ENCODE measurements around the gene IGSF11.

IGSF11 gene

DNA sequence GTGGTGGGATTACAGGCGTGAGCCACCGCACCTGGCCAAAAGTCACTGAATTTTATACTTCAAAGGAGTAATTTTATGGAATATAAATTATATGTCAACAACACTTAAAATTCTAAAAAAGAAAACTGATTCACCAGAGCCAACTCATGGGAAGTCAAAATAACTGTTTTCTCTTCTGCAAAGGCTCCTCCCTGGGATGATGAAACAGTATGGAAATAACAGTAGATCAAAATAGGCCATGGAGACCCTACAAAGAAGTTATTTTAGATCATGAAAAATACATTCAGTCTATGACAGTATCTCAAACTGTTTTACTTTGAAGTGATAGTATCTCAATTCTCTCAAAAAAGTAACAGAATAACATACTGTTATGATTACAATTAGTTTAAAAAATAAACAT is 102.7 kb downstream of the IGSF11 start:
- no peak overlapping the region for H3K4me3 ChIP-seq (ENCODE audit: low read depth, low read length)
- no peak overlapping the region for H3K27ac ChIP-seq (ENCODE audit: low read depth, low read length)
- H3K9me3 ChIP-seq (ENCODE audit: control insufficient read depth, insufficient read depth, low read length), result no peaks in the 10 kb centered on the region
- H3K36me3 ChIP-seq (ENCODE audit: control insufficient read depth, insufficient read depth, low read length), result no peaks in the 10 kb centered on the region
- no peak overlapping the region for H3K9ac ChIP-seq (ENCODE audit: low read depth, low read length)
- H3K27me3 ChIP-seq (ENCODE audit: control insufficient read depth, insufficient read depth, low read length), result no peaks in the 10 kb centered on the region
- no peaks in the 10 kb centered on the region for H3K4me1 ChIP-seq (ENCODE audit: control insufficient read depth, insufficient read depth, low read length)

DNA sequence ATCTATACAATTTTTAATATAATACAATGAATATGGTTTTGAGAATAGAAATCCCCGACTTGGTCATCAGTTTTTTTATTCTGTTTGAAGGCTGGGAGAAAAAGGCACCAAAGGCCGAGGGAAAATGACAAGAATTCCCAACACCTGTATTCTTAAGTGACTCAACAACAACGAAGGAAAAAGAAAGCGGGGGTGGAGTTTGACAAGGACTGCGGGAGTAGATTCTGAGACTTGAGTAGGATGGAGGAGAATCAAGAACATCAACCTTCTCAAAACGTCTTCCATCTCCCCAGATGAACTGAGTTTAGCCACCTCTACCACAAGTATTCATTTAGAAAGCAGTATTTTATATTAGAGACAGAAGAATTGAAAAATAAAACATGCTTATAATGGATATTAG is 107.2 kb downstream of the IGSF11 start:
- Histone ChIP-seq H3K27me3 (ENCODE audit: control insufficient read depth, insufficient read depth, low read length) (no peaks in the 10 kb centered on the region), H3K27ac (ENCODE audit: low read depth, low read length) (no peak overlapping the region), H3K9me3 (ENCODE audit: control insufficient read depth, insufficient read depth, low read length) (no peaks in the 10 kb centered on the region), H3K4me1 (ENCODE audit: control insufficient read depth, insufficient read depth, low read length) (no peaks in the 10 kb centered on the region), H3K9ac (ENCODE audit: low read depth, low read length) (no peak overlapping the region), H3K36me3 (ENCODE audit: control insufficient read depth, insufficient read depth, low read length) (no peaks in the 10 kb centered on the region), H3K4me3 (ENCODE audit: low read depth, low read length) (no peak overlapping the region)

DNA sequence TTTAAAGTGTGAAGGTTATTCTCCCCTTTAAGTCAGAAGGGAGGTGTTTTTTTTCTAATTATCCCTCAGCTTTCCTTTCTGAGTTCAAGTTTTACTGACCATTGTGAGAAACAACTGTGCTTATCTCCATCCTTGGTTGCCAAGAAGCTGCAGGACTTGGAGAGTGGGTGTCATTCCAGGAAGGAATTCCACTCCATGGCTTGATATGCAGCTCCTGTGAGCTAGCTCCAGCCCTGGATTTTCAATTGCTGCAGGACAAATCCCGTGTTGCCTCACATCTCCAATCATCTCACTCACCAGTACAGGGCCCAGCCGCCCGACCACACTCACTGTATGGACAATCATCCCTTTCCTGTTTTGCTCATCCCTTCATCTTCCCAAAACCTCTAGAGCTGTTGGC is 122.5 kb downstream of the IGSF11 start:
- H3K27ac ChIP-seq (ENCODE audit: low read depth, low read length), result no peak overlapping the region
- H3K9me3 ChIP-seq (ENCODE audit: control insufficient read depth, insufficient read depth, low read length), result no peaks in the 10 kb centered on the region
- no peak overlapping the region for H3K4me3 ChIP-seq (ENCODE audit: low read depth, low read length)
- peaks cover 14% of the 10 kb centered on the region; the same call in 1 of the 2 replicates for H3K4me1 ChIP-seq (ENCODE audit: control insufficient read depth, insufficient read depth, low read length)
- no peaks in the 10 kb centered on the region for H3K27me3 ChIP-seq (ENCODE audit: control insufficient read depth, insufficient read depth, low read length)
- no peak overlapping the region for H3K9ac ChIP-seq (ENCODE audit: low read depth, low read length)
- no peaks in the 10 kb centered on the region for H3K36me3 ChIP-seq (ENCODE audit: control insufficient read depth, insufficient read depth, low read length)

DNA sequence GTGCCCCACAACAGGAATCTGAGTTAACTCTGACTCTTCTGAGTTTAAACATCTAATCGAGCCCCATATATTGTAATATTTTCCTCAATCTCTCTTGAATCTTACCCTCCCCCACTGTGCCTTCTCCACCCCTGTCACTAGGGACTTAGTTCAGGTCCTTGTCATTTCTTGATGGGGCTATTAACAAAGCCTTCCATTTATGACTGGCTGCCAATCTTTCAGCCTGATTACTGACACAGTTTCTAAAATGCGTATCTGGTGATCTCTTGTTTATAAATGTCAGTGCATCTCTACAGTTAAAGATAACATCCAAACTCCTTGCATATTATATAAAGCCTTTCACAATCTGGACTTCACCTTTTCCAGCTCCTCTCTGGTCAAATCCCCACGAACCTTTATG is 124.3 kb downstream of the IGSF11 start:
- peaks cover 14% of the 10 kb centered on the region; the same call in 1 of the 2 replicates for H3K4me1 ChIP-seq (ENCODE audit: control insufficient read depth, insufficient read depth, low read length)
- no peak overlapping the region for H3K4me3 ChIP-seq (ENCODE audit: low read depth, low read length)
- H3K9me3 ChIP-seq (ENCODE audit: control insufficient read depth, insufficient read depth, low read length), result no peaks in the 10 kb centered on the region
- H3K27me3 ChIP-seq (ENCODE audit: control insufficient read depth, insufficient read depth, low read length), result no peaks in the 10 kb centered on the region
- H3K27ac ChIP-seq (ENCODE audit: low read depth, low read length), result no peak overlapping the region
- no peak overlapping the region for H3K9ac ChIP-seq (ENCODE audit: low read depth, low read length)
- no peaks in the 10 kb centered on the region for H3K36me3 ChIP-seq (ENCODE audit: control insufficient read depth, insufficient read depth, low read length)

GRCh38 chr3:118909763-118910162 is 124.9 kb downstream of the IGSF11 start:
- Histone ChIP-seq H3K27ac (ENCODE audit: low read depth, low read length) (no peak overlapping the region), H3K9ac (ENCODE audit: low read depth, low read length) (no peak overlapping the region), H3K9me3 (ENCODE audit: control insufficient read depth, insufficient read depth, low read length) (no peaks in the 10 kb centered on the region), H3K27me3 (ENCODE audit: control insufficient read depth, insufficient read depth, low read length) (no peaks in the 10 kb centered on the region), H3K36me3 (ENCODE audit: control insufficient read depth, insufficient read depth, low read length) (no peaks in the 10 kb centered on the region), H3K4me3 (ENCODE audit: low read depth, low read length) (no peak overlapping the region), H3K4me1 (ENCODE audit: control insufficient read depth, insufficient read depth, low read length) (peaks cover 14% of the 10 kb centered on the region; the same call in 1 of the 2 replicates)

DNA sequence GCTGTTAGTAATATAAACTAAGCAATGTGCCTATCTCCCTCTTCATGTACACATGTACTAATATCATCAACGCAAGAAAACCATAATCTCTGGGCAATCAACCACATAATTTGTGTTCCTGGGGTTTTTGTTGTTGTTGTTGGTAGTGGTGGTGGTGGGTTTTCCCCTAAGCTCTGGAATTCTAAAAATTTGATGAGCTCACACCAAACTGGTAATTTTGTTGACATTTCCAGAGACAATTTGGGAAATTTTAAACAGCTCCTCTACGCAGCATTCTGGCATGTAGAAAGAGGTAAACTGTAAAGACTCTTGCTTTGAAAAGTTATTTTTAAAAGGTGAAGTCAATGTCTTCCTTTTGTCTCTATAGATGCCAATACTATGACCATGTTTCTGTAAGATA is 126.7 kb downstream of the IGSF11 start:
- Histone ChIP-seq H3K9ac (ENCODE audit: low read depth, low read length) (no peak overlapping the region), H3K27me3 (ENCODE audit: control insufficient read depth, insufficient read depth, low read length) (no peaks in the 10 kb centered on the region), H3K36me3 (ENCODE audit: control insufficient read depth, insufficient read depth, low read length) (no peaks in the 10 kb centered on the region), H3K9me3 (ENCODE audit: control insufficient read depth, insufficient read depth, low read length) (no peaks in the 10 kb centered on the region), H3K4me1 (ENCODE audit: control insufficient read depth, insufficient read depth, low read length) (peaks cover 14% of the 10 kb centered on the region; the same call in 1 of the 2 replicates), H3K4me3 (ENCODE audit: low read depth, low read length) (no peak overlapping the region), H3K27ac (ENCODE audit: low read depth, low read length) (peak overlapping the region; percentile 54)

DNA sequence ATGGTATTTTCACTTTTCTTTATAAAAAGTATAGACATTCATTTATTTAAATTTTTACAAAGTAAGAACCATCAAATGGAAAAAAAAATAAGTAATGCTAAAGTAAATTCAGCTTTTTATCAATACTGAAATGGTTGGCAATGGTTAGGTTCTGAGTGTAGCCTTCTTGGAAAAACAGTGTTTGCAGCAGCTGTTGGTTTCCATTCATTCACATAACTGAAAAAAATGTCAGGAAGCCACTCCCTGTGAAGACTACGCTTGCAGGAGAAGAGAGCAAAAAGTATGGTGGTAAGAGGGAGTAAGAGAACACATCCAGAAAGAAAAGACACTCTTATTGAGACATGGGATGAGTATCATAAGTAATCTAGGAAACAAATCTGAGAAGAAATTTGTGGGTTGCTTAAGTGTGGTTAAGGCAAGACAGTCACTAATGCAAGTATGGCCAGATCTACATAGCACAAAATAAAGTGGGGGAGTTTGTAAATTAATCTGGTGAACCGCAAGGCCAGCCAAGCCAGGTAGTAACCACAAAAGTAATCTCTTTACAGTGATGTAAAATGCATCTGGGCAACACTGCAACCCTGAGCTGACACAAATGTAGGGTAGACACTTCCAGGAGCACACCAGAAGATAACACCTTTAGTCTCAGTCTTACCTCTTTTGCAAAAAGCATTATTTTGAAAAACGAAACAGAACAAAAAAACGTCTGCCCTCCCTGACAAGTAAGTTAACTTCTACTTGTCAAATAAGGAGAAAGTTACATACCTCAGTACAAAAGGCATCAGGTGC is 133.7 kb downstream of the IGSF11 start:
- Histone ChIP-seq H3K36me3 (ENCODE audit: control insufficient read depth, insufficient read depth, low read length) (no peaks in the 10 kb centered on the region), H3K4me1 (ENCODE audit: control insufficient read depth, insufficient read depth, low read length) (no peaks in the 10 kb centered on the region), H3K27ac (ENCODE audit: low read depth, low read length) (no peak overlapping the region), H3K9ac (ENCODE audit: low read depth, low read length) (no peak overlapping the region), H3K27me3 (ENCODE audit: control insufficient read depth, insufficient read depth, low read length) (no peaks in the 10 kb centered on the region), H3K4me3 (ENCODE audit: low read depth, low read length) (no peak overlapping the region), H3K9me3 (ENCODE audit: control insufficient read depth, insufficient read depth, low read length) (no peaks in the 10 kb centered on the region)

DNA sequence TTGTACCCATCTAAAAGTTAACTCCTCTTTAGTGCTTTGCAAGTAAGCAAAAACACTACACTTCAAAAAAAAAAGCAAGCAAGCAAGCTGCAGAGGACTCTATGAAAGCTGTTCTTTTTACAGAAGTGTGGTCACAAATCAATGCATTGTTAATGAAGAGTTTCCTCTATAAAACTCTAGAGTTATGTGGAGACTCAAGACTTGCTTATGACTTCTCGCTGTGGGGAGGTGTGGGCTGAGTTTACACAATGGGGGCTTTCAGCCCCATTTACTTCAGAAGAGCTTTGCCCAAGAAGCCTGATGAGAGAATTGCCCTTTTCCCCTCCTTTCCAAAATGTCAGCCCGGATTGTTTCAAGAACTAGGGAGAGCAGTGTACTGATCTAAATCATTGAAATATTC is 144.4 kb downstream of the IGSF11 start:
- Histone ChIP-seq H3K27ac (ENCODE audit: low read depth, low read length) (no peak overlapping the region), H3K27me3 (ENCODE audit: control insufficient read depth, insufficient read depth, low read length) (no peaks in the 10 kb centered on the region), H3K4me1 (ENCODE audit: control insufficient read depth, insufficient read depth, low read length) (no peaks in the 10 kb centered on the region), H3K9ac (ENCODE audit: low read depth, low read length) (no peak overlapping the region), H3K36me3 (ENCODE audit: control insufficient read depth, insufficient read depth, low read length) (no peaks in the 10 kb centered on the region), H3K9me3 (ENCODE audit: control insufficient read depth, insufficient read depth, low read length) (no peaks in the 10 kb centered on the region), H3K4me3 (ENCODE audit: low read depth, low read length) (no peak overlapping the region)

DNA sequence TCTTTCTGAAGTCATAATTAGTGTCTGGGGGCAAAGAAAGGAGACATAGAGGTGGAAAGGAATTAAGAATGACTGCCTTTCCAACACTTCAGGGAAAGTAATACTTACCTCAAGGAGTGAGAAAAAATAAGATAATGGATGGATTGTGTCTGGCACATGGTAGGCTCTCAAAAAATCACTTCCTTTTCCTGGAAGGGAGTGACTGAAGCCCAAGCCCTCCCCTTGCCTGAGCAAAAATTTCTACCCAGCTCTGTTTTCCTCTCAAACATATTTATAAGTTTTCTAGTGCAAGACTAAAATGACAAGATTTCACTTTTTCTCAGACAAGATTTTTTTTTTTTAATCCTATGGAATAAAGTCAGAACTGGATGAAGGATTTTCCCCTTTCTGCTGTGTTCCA is 145.0 kb downstream of the IGSF11 start:
- no peak overlapping the region for H3K9ac ChIP-seq (ENCODE audit: low read depth, low read length)
- no peaks in the 10 kb centered on the region for H3K9me3 ChIP-seq (ENCODE audit: control insufficient read depth, insufficient read depth, low read length)
- H3K36me3 ChIP-seq (ENCODE audit: control insufficient read depth, insufficient read depth, low read length), result no peaks in the 10 kb centered on the region
- no peaks in the 10 kb centered on the region for H3K4me1 ChIP-seq (ENCODE audit: control insufficient read depth, insufficient read depth, low read length)
- H3K27ac ChIP-seq (ENCODE audit: low read depth, low read length), result no peak overlapping the region
- H3K4me3 ChIP-seq (ENCODE audit: low read depth, low read length), result no peak overlapping the region
- H3K27me3 ChIP-seq (ENCODE audit: control insufficient read depth, insufficient read depth, low read length), result no peaks in the 10 kb centered on the region

- Histone ChIP-seq H3K9me3 (ENCODE audit: control insufficient read depth, insufficient read depth, low read length) (no peaks in the 10 kb centered on the region), H3K36me3 (ENCODE audit: control insufficient read depth, insufficient read depth, low read length) (no peaks in the 10 kb centered on the region), H3K4me3 (ENCODE audit: low read depth, low read length) (no peak overlapping the region), H3K27ac (ENCODE audit: low read depth, low read length) (no peak overlapping the region), H3K27me3 (ENCODE audit: control insufficient read depth, insufficient read depth, low read length) (no peaks in the 10 kb centered on the region), H3K4me1 (ENCODE audit: control insufficient read depth, insufficient read depth, low read length) (0 out of 2 replicates have a peak, but pooled peaks cover 4% of the 10 kb centered on the region), H3K9ac (ENCODE audit: low read depth, low read length) (no peak overlapping the region)
Measured at GRCh38 chr3:118886708-118887107, 147.9 kb downstream of the IGSF11 start.

DNA sequence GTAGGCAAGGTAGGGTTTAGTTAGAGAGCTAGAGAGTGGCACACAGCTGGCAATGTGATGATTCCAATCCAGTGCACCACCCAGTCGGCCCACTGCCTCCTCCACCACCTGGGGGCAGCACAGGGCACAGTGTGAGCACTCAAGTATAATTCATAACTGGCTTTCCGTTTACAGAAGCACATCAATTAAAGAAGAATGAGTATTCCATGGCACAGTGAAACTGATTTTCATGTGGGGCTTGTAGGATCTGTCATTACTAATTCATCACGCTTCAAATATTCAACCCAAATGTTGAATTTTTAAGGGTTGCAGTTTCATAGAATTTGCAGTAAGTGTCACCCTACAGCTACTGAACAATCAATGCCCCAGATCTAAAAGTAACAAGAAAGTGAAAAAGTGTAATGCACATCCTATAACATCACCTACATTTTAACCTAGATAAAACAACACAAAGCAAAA is 149.9 kb downstream of the IGSF11 start:
- H3K27me3 ChIP-seq (ENCODE audit: control insufficient read depth, insufficient read depth, low read length), result no peaks in the 10 kb centered on the region
- H3K4me3 ChIP-seq (ENCODE audit: low read depth, low read length), result no peak overlapping the region
- H3K36me3 ChIP-seq (ENCODE audit: control insufficient read depth, insufficient read depth, low read length), result no peaks in the 10 kb centered on the region
- H3K9me3 ChIP-seq (ENCODE audit: control insufficient read depth, insufficient read depth, low read length), result no peaks in the 10 kb centered on the region
- H3K9ac ChIP-seq (ENCODE audit: low read depth, low read length), result no peak overlapping the region
- H3K27ac ChIP-seq (ENCODE audit: low read depth, low read length), result no peak overlapping the region
- 0 out of 2 replicates have a peak, but pooled peaks cover 4% of the 10 kb centered on the region for H3K4me1 ChIP-seq (ENCODE audit: control insufficient read depth, insufficient read depth, low read length)

Data from HUES48 (cell line).